ENCODE measurements around the gene GNG4.

The GNG4 gene

GRCh38 chr1:235588916-235589515, 60.6 kb downstream of the GNG4 start:
- Histone ChIP-seq H3K27ac (ENCODE audit: low read length) (no peak overlapping the region), H2AFZ (ENCODE audit: low read length) (no peak overlapping the region), H3K9ac (ENCODE audit: low read length) (no peak overlapping the region), H3K4me2 (ENCODE audit: low read depth, low read length) (no peak overlapping the region), H3K27me3 (replicated peaks; ENCODE audit: insufficient read depth, low read length) (no peaks in the 10 kb centered on the region), H3K36me3 (replicated peaks; ENCODE audit: insufficient read depth, low read length) (no peaks in the 10 kb centered on the region), H3K79me2 (ENCODE audit: low read length) (no peaks in the 10 kb centered on the region), H3K9me3 (replicated peaks; ENCODE audit: insufficient read depth, low read length) (no peaks in the 10 kb centered on the region), H3K9me2 (replicated peaks; ENCODE audit: insufficient read depth, low read length) (no peaks in the 10 kb centered on the region), H3K4me1 (ENCODE audit: low read length) (no peaks in the 10 kb centered on the region), H3F3A (ENCODE audit: insufficient read depth, low read length) (no peaks in the 10 kb centered on the region), H3K4me3 (ENCODE audit: low read length) (no peak overlapping the region), H4K20me1 (ENCODE audit: insufficient read depth, low read length) (no peaks in the 10 kb centered on the region)
- DNase-seq = no peak
- TF ChIP-seq CTCF (IDR thresholded peaks at IDR 0.05; ENCODE audit: low read length) = no peak
- TF ChIP-seq EZH2phosphoT487 (IDR thresholded peaks at IDR 0.05; ENCODE audit: low read length) = no peak
- TF ChIP-seq EZH2 (optimal IDR thresholded peaks at IDR 0.05; ENCODE audit: low read depth, low read length) = no peak

DNA sequence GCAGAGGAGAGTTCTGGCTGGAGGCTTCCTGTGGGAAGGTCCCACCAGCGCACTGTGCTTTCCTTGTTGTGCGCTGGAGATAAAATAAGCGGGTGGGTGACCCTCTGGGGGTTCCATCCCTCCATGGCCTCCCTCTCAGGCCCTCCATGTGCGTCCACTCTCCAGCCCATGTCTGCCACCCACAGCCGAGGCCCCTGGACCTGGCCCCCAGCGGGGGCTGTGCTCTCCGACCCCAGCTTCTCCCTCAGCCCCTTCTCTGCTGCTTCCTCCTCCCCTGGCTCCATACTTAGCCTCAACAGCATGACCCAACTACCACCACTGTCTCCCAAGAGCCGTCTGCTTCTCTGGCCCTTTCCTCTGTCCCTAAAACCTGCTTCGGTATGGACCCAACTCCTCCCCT, 61.4 kb downstream of the GNG4 start:
- H3K9me3 ChIP-seq (replicated peaks; ENCODE audit: insufficient read depth, low read length) = no peaks in the 10 kb centered on the region
- H3K9me2 ChIP-seq (replicated peaks; ENCODE audit: insufficient read depth, low read length) = no peaks in the 10 kb centered on the region
- no peak for DNase-seq
- TF ChIP-seq CTCF (IDR thresholded peaks at IDR 0.05; ENCODE audit: low read length) (no peak), EZH2phosphoT487 (IDR thresholded peaks at IDR 0.05; ENCODE audit: low read length) (no peak), EZH2 (optimal IDR thresholded peaks at IDR 0.05; ENCODE audit: low read depth, low read length) (no peak)
- H3K36me3 ChIP-seq (replicated peaks; ENCODE audit: insufficient read depth, low read length) = no peaks in the 10 kb centered on the region
- H4K20me1 ChIP-seq (ENCODE audit: insufficient read depth, low read length) = no peaks in the 10 kb centered on the region
- no peaks in the 10 kb centered on the region for H3K27me3 ChIP-seq (replicated peaks; ENCODE audit: insufficient read depth, low read length)
- H2AFZ ChIP-seq (ENCODE audit: low read length) = no peak overlapping the region
- no peak overlapping the region for H3K4me3 ChIP-seq (ENCODE audit: low read length)
- H3F3A ChIP-seq (ENCODE audit: insufficient read depth, low read length) = no peaks in the 10 kb centered on the region
- H3K4me2 ChIP-seq (ENCODE audit: low read depth, low read length) = no peak overlapping the region
- no peaks in the 10 kb centered on the region for H3K79me2 ChIP-seq (ENCODE audit: low read length)
- H3K9ac ChIP-seq (ENCODE audit: low read length) = no peak overlapping the region
- no peaks in the 10 kb centered on the region for H3K4me1 ChIP-seq (ENCODE audit: low read length)
- H3K27ac ChIP-seq (ENCODE audit: low read length) = no peak overlapping the region

DNA sequence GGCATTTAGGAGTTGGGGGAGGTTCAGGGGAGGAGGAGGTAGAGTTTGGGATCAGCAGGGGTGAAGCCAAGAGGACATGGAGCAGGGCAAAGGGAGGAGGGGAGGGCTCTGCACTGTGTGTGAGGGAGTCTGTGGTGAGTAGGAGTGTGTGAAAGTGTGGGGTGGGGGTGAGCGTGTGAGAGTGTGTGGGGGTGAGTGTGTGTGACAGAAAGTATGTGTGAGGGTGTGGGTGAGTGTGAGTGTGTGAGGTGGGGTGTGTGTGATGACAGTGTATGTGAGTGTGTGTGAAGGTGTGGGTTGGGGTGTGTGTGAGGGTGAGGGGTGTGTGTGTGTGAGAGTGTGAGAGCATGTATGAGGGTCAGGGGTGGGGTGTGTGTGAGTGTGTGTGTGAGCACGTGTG, 62.6 kb downstream of the GNG4 start:
- no peak overlapping the region for H3K4me3 ChIP-seq (ENCODE audit: low read length)
- no peak overlapping the region for H3K4me2 ChIP-seq (ENCODE audit: low read depth, low read length)
- H3K4me1 ChIP-seq (ENCODE audit: low read length) = no peaks in the 10 kb centered on the region
- H3K27me3 ChIP-seq (replicated peaks; ENCODE audit: insufficient read depth, low read length) = no peaks in the 10 kb centered on the region
- H3K27ac ChIP-seq (ENCODE audit: low read length) = no peak overlapping the region
- H3K36me3 ChIP-seq (replicated peaks; ENCODE audit: insufficient read depth, low read length) = no peaks in the 10 kb centered on the region
- no peaks in the 10 kb centered on the region for H4K20me1 ChIP-seq (ENCODE audit: insufficient read depth, low read length)
- no peak overlapping the region for H3K9ac ChIP-seq (ENCODE audit: low read length)
- H3K9me3 ChIP-seq (replicated peaks; ENCODE audit: insufficient read depth, low read length) = no peaks in the 10 kb centered on the region
- TF ChIP-seq EZH2phosphoT487 (IDR thresholded peaks at IDR 0.05; ENCODE audit: low read length) (no peak), CTCF (IDR thresholded peaks at IDR 0.05; ENCODE audit: low read length) (no peak), EZH2 (optimal IDR thresholded peaks at IDR 0.05; ENCODE audit: low read depth, low read length) (no peak)
- H3F3A ChIP-seq (ENCODE audit: insufficient read depth, low read length) = no peaks in the 10 kb centered on the region
- H2AFZ ChIP-seq (ENCODE audit: low read length) = no peak overlapping the region
- H3K9me2 ChIP-seq (replicated peaks; ENCODE audit: insufficient read depth, low read length) = no peaks in the 10 kb centered on the region
- DNase-seq = no peak
- H3K79me2 ChIP-seq (ENCODE audit: low read length) = no peaks in the 10 kb centered on the region
